HEK293 (cell line): Measurements from ENCODE around the gene TTC7B.
A peak's percentile ranks its signal among the peaks of the same experiment; 100 is the strongest.

Experiments
- CTCF ChIA-PET: fragments of 350-600 bp; formaldehyde crosslinking; extraction: SDS; loops from one replicate; lab custom pipeline; 2021; ENCODE audit warnings: antibody characterized with exemption; lab: Yijun Ruan, JAX
- POLR2A ChIA-PET: fragments of 300-600 bp; formaldehyde crosslinking; extraction: SDS; loops from one replicate; lab custom pipeline; 2020; ENCODE audit warnings: antibody characterized with exemption, inconsistent platforms; lab: Yijun Ruan, JAX
- H3K27ac ChIP-seq: fragments of 200-500 bp; sonication (Bioruptor generic); 2 replicates; pipeline ENCODE4 v1.5.1; 2014; ENCODE audit warnings: low read depth, low read length, control low read depth, inconsistent platforms; ENCODE audit errors: extremely low read depth
- H3K36me3 ChIP-seq, 2 experiments: fragments of 200-500 bp in 1 of 2; sonication (Bioruptor generic) in 1 of 2; 1 replicate in 1 of 2; 2 replicates in 1 of 2; pipeline ENCODE4 v1.5.1; 2014 to 2017; ENCODE audit warnings: inconsistent platforms in 2 of 2, low read length in 2 of 2; ENCODE audit not compliant: control insufficient read depth in 2 of 2, insufficient read depth in 1 of 2
- H3K4me1 ChIP-seq: fragments of 200-500 bp; sonication (Bioruptor generic); 2 replicates; pipeline ENCODE4 v1.5.1; 2014; ENCODE audit warnings: mild to moderate bottlenecking, low read length, inconsistent platforms; ENCODE audit not compliant: control insufficient read depth, insufficient read depth
- H3K4me3 ChIP-seq: 2 replicates; pipeline ENCODE4 v1.5.1; 2011; ENCODE audit warnings: low read depth, mild to moderate bottlenecking, control low read depth, low read length, moderate library complexity
- H3K9me3 ChIP-seq: fragments of 200-500 bp; sonication (Bioruptor generic); 2 replicates; pipeline ENCODE4 v1.5.1; 2014; ENCODE audit warnings: low read depth, low read length, inconsistent platforms; ENCODE audit not compliant: control insufficient read depth, insufficient read depth
- AEBP2 ChIP-seq: fragments of 450-650 bp; formaldehyde crosslinking; IDR thresholded peaks from 2 replicates; pipeline ENCODE4 v1.5.1; 2016; ENCODE audit warnings: missing biosample characterization, missing genetic modification characterization, borderline replicate concordance
- GLIS1 ChIP-seq: fragments of 450-650 bp; formaldehyde crosslinking; IDR thresholded peaks from 2 replicates; pipeline ENCODE4 v1.5.1; 2016; ENCODE audit warnings: missing biosample characterization, missing genetic modification characterization
- PBX3 ChIP-seq: sonication (generic); formaldehyde crosslinking; IDR thresholded peaks from 2 replicates; pipeline ENCODE4 v1.8.1; 2022; ENCODE audit warnings: mild to moderate bottlenecking, moderate library complexity, missing genetic modification reagents
- REST ChIP-seq: fragments of 450-650 bp; formaldehyde crosslinking; IDR thresholded peaks from 2 replicates; pipeline ENCODE4 v1.5.1; 2016; ENCODE audit warnings: missing biosample characterization, missing genetic modification characterization
- SCRT2 ChIP-seq: fragments of 450-650 bp; formaldehyde crosslinking; IDR thresholded peaks from 2 replicates; pipeline ENCODE4 v1.5.1; 2016; ENCODE audit warnings: missing biosample characterization, missing genetic modification characterization
- ZNF18 ChIP-seq: fragments of 450-650 bp; formaldehyde crosslinking; IDR thresholded peaks from 2 replicates; pipeline ENCODE4 v1.5.1; 2016; ENCODE audit warnings: missing biosample characterization, missing genetic modification characterization
- ZNF280C ChIP-seq: fragments of 450-650 bp; formaldehyde crosslinking; IDR thresholded peaks from 2 replicates; pipeline ENCODE4 v1.5.1; 2016; ENCODE audit warnings: missing biosample characterization, missing genetic modification characterization
- ZNF280D ChIP-seq: fragments of 450-650 bp; formaldehyde crosslinking; IDR thresholded peaks from 2 replicates; pipeline ENCODE4 v1.5.1; 2016; ENCODE audit warnings: missing biosample characterization, missing genetic modification characterization
- ZNF335 ChIP-seq: fragments of 450-650 bp; formaldehyde crosslinking; conservative IDR thresholded peaks from 2 replicates; pipeline ENCODE4 v1.5.1; 2016; ENCODE audit warnings: missing biosample characterization, missing genetic modification characterization
- ZNF362 ChIP-seq: fragments of 450-650 bp; formaldehyde crosslinking; IDR thresholded peaks from 2 replicates; pipeline ENCODE4 v1.5.1; 2016; ENCODE audit warnings: missing biosample characterization, missing genetic modification characterization
- ZNF501 ChIP-seq: fragments of 450-650 bp; formaldehyde crosslinking; IDR thresholded peaks from 2 replicates; pipeline ENCODE4 v1.5.1; 2016; ENCODE audit warnings: missing biosample characterization, missing genetic modification characterization
- ZNF629 ChIP-seq: fragments of 450-650 bp; formaldehyde crosslinking; IDR thresholded peaks from 2 replicates; pipeline ENCODE4 v1.5.1; 2017; ENCODE audit warnings: missing biosample characterization, missing genetic modification characterization
- ZNF660 ChIP-seq: fragments of 450-650 bp; IDR thresholded peaks from 2 replicates; pipeline ENCODE4 v1.5.1; 2018; ENCODE audit warnings: missing biosample characterization, mild to moderate bottlenecking, missing genetic modification characterization
- ZNF76 ChIP-seq: fragments of 450-650 bp; formaldehyde crosslinking; IDR thresholded peaks from 2 replicates; pipeline ENCODE4; 2016; ENCODE audit warnings: low read depth, missing biosample characterization, missing genetic modification characterization, borderline replicate concordance

The TTC7B gene

GRCh38 chr14:90851327-90852036 lies 35.3 kb upstream of the TTC7B start:
- ChIA-PET CTCF (interaction anchor here (0.7 kb wide), 1 partner anchor 92 kb away, joined by 4 read pairs; no protein-coding TSS in a partner anchor), POLR2A (no interaction called here)
- H3K36me3 ChIP-seq = no peaks in the 10 kb centered on the region
- TF ChIP-seq ZNF335 (tag by site-specific recombination) (0 out of 2 replicates have a peak, but pooled peaks have one; percentile 1), GLIS1 (tag by site-specific recombination) (no peak), ZNF280D (tag by site-specific recombination) (no peak), ZNF501 (tag by site-specific recombination) (no peak), REST (tag by site-specific recombination) (no peak), ZNF280C (tag by site-specific recombination) (no peak), AEBP2 (no peak), PBX3 (CRISPR knock-in tag) (no peak)
- H3K4me1 ChIP-seq = peaks cover 5% of the 10 kb centered on the region; the same call in 1 of the 2 replicates
- H3K4me3 ChIP-seq = no peak overlapping the region
- H3K9me3 ChIP-seq = no peaks in the 10 kb centered on the region
- H3K27ac ChIP-seq = no peak overlapping the region

GRCh38 chr14:90850487-90850886 lies 34.3 kb upstream of the TTC7B start:
- H3K36me3 ChIP-seq = no peaks in the 10 kb centered on the region
- peaks cover 5% of the 10 kb centered on the region; the same call in 1 of the 2 replicates for H3K4me1 ChIP-seq
- no peak overlapping the region for H3K27ac ChIP-seq
- POLR2A ChIA-PET = interaction anchor here (0.6 to 0.7 kb wide), 2 partner anchors 11 to 24 kb away, joined by 3 to 5 read pairs; no protein-coding TSS in a partner anchor
- H3K4me3 ChIP-seq = peak overlapping the region; percentile 11
- CTCF ChIA-PET = interaction anchor here (2.6 kb wide), 1 partner anchor 323 kb away, joined by 5 read pairs; no protein-coding TSS in a partner anchor
- no peaks in the 10 kb centered on the region for H3K9me3 ChIP-seq
- TF ChIP-seq ZNF660 (tag by site-specific recombination) (no peak), SCRT2 (tag by site-specific recombination) (peak; percentile 91), ZNF76 (no peak), ZNF362 (tag by site-specific recombination) (0 out of 2 replicates have a peak, but pooled peaks have one; percentile 35), ZNF335 (tag by site-specific recombination) (0 out of 2 replicates have a peak, but pooled peaks have one; percentile 38), ZNF18 (no peak), ZNF629 (tag by site-specific recombination) (0 out of 2 replicates have a peak, but pooled peaks have one; percentile 39)
